ENCODE results near the gene PRKG1.

- no peak for TF ChIP-seq CTCF (IDR thresholded peaks at IDR 0.05)
- TF ChIP-seq POLR2AphosphoS5 (IDR thresholded peaks at IDR 0.05): no peak
These were observed 801.3 kb downstream of the PRKG1 start for GRCh38 chr10:51875610-51876009.
